BLaER1 (cell line): ENCODE measurements around the gene CXCL12.

ENCODE experiments used
- H3K27ac ChIP-seq: shearing (Covaris generic); formaldehyde crosslinking; 2 replicates; pipeline ENCODE4 v1.8.1; 2022
- H3K27me3 ChIP-seq: shearing (Covaris generic); formaldehyde crosslinking; 2 replicates; pipeline ENCODE4 v1.8.1; 2022
- H3K36me3 ChIP-seq: shearing (Covaris generic); formaldehyde crosslinking; 2 replicates; pipeline ENCODE4 v1.8.1; 2022
- H3K4me1 ChIP-seq: shearing (Covaris generic); formaldehyde crosslinking; 2 replicates; pipeline ENCODE4 v1.8.1; 2022
- H3K4me2 ChIP-seq: shearing (Covaris generic); formaldehyde crosslinking; 2 replicates; pipeline ENCODE4 v1.8.1; 2022
- H3K4me3 ChIP-seq: shearing (Covaris generic); formaldehyde crosslinking; 2 replicates; pipeline ENCODE4 v1.8.1; 2022
- H3K9ac ChIP-seq: shearing (Covaris generic); formaldehyde crosslinking; 2 replicates; pipeline ENCODE4 v1.8.1; 2022
- H3K9me3 ChIP-seq: shearing (Covaris generic); formaldehyde crosslinking; 2 replicates; pipeline ENCODE4 v1.8.1; 2022
- H4K20me1 ChIP-seq: shearing (Covaris generic); formaldehyde crosslinking; 2 replicates; pipeline ENCODE4 v1.8.1; 2022
- Cebpa-rat ChIP-seq: shearing (Covaris generic); IDR thresholded peaks from 2 replicates; pipeline ENCODE4 v1.8.1; 2022

CXCL12 gene

DNA sequence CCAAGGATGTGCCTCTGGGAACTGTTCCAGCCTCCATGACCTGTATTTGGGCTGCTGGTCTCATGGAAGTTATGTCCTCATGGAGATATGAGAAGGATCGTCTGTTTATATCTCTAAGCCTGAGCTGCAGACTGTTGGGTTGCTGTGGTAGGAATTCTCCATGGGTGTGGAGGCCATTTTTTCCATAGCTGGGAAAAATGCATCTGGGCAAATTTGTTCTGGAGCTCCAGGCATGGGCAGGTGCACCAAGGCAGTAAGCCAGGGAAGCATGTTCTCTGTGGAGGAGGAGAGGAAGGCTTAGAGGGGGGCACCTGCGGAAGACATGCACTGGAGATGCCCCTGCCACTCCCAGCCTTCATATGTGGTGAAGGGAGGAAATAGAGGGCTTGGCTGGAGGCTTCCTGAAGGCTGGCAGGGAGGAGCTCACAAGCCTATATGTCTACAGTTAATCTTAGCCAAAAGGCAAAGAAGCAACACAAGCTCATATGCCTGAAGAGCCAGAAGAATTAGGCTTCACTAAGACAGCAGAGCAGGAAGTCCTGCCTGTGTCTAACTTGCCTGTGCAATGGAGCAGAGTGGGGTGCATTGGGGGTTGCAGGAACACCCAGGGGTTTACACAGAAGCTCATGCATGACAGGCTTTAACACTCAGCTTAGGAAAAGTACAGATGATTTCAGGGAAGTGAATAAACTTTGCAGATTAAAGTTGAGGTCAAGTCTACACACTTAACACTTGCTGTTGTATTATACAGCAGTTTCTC, 35.1 kb upstream of the CXCL12 start:
- H3K36me3 ChIP-seq = no peaks in the 10 kb centered on the region
- TF ChIP-seq Cebpa-rat = no peak
- peaks cover 10% of the 10 kb centered on the region for H3K9me3 ChIP-seq
- H3K4me2 ChIP-seq = peak overlapping the region; percentile 61
- no peak overlapping the region for H3K27ac ChIP-seq
- no peaks in the 10 kb centered on the region for H3K27me3 ChIP-seq
- peaks cover 28% of the 10 kb centered on the region for H3K4me1 ChIP-seq
- no peak overlapping the region for H3K9ac ChIP-seq
- no peaks in the 10 kb centered on the region for H4K20me1 ChIP-seq
- no peak overlapping the region for H3K4me3 ChIP-seq

DNA sequence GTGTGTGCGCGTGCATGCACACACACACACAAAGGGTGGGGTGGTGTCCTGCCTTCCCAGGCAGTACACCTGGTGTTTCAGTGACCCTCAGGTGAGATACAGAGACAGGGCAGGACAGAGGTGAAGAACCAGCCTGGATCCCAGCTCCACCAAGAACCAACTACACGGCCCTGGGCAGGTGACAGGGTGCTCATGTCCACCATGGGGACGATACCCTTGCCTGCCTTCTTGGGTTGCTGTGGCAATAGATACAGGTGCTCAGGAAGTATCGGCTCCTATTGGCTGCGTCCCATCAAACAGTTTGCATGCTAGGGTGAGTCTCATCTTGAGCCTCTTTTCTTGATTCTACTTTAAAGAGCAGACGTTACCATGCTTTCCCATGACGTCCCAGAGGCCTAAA, 33.7 kb upstream of the CXCL12 start:
- no peaks in the 10 kb centered on the region for H3K27me3 ChIP-seq
- peaks cover 28% of the 10 kb centered on the region for H3K4me1 ChIP-seq
- H3K36me3 ChIP-seq = no peaks in the 10 kb centered on the region
- H3K27ac ChIP-seq = no peak overlapping the region
- H3K4me2 ChIP-seq = no peak overlapping the region
- no peak overlapping the region for H3K4me3 ChIP-seq
- H4K20me1 ChIP-seq = no peaks in the 10 kb centered on the region
- H3K9ac ChIP-seq = no peak overlapping the region
- H3K9me3 ChIP-seq = peaks cover 14% of the 10 kb centered on the region
- TF ChIP-seq Cebpa-rat = no peak

DNA sequence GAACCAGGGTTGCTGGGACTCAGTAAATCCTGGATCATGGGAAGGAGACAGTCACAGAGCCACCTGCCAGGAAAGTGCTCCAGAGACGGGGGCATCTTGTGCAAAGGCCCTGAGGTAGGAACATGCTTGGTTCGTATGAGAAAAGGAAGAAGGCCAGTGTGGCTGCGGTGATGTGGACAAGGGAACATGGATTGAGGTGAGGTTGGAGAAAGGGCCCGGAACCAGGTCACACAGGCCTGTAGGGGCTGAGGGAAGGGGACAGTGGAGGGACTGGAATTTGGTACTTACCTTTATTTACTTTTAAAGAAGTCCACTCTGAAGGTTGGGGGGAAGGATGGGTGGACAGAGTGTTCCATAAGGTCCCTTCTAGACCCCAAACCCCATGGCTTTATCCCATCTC, 32.9 kb upstream of the CXCL12 start:
- no peak overlapping the region for H3K4me3 ChIP-seq
- peaks cover 17% of the 10 kb centered on the region for H3K9me3 ChIP-seq
- no peak overlapping the region for H3K27ac ChIP-seq
- no peaks in the 10 kb centered on the region for H3K36me3 ChIP-seq
- no peak overlapping the region for H3K9ac ChIP-seq
- peaks cover 28% of the 10 kb centered on the region for H3K4me1 ChIP-seq
- no peaks in the 10 kb centered on the region for H3K27me3 ChIP-seq
- TF ChIP-seq Cebpa-rat = no peak
- H4K20me1 ChIP-seq = no peaks in the 10 kb centered on the region
- no peak overlapping the region for H3K4me2 ChIP-seq

DNA sequence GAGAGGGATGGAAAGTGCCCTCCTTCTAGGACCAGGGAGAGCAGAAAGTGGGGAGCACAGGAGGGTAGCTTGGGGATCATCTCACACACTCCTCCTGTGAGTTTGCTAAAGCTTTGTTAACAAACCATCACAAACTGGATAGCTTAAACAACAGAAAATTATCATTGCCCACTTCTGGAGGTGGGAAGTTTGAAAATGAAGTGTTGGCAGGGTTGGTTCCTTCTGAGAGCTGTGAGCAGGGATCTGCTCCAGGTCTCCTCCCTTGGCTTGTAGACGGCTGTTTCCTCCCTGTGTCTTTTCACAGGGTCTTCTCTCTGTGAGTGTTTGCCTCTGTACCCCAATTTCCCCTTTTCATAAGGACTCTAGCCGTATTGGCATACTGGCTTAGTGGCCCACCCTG, 32.0 kb upstream of the CXCL12 start:
- Histone ChIP-seq H3K9ac (no peak overlapping the region), H3K9me3 (peaks cover 25% of the 10 kb centered on the region), H3K4me1 (peaks cover 28% of the 10 kb centered on the region), H3K36me3 (no peaks in the 10 kb centered on the region), H4K20me1 (no peaks in the 10 kb centered on the region), H3K4me3 (no peak overlapping the region), H3K27ac (no peak overlapping the region), H3K27me3 (no peaks in the 10 kb centered on the region), H3K4me2 (no peak overlapping the region; the same call in 1 of the 2 replicates)
- TF ChIP-seq Cebpa-rat = no peak

DNA sequence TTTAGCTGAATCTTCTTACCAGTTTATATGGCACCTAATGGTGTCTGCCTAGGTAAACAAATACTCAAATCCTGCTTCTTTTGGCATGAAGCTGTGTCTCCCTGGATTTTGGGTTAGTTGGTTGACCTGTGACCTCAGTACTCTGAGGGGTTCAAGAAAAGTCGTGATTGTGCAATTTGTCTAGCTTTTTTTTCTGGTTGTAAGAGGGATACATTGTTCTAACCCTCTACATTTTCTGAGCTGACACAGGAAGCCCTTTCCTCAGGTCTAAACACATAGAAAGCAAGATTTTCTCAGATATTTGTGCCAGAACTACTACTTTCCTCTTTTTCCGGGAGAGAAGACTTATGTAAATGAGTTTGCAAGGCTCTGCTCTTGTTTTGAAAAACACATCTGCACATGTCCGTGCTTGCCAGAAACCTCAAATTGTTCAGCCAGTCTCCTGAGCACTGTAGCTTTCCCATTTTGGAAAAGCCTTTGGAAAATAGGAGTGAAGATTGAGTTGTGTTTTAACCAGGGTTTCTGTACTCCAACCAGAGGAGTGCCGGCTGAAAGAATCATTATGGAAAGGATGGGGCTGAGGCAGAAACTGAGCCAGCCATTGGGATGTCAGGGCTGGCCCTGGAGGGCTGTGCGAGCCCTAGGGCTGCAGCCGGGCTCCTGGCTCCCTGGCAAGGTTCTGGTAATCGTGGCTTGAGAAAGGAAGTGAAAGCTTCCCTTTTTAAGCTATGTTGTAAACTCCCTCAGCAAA, 31.3 kb upstream of the CXCL12 start:
- H3K27me3 ChIP-seq = no peaks in the 10 kb centered on the region
- H4K20me1 ChIP-seq = no peaks in the 10 kb centered on the region
- H3K9me3 ChIP-seq = peaks cover 33% of the 10 kb centered on the region
- no peak overlapping the region for H3K9ac ChIP-seq
- no peak for TF ChIP-seq Cebpa-rat
- no peak overlapping the region; the same call in 1 of the 2 replicates for H3K4me2 ChIP-seq
- H3K4me1 ChIP-seq = peaks cover 26% of the 10 kb centered on the region
- no peak overlapping the region for H3K4me3 ChIP-seq
- no peak overlapping the region for H3K27ac ChIP-seq
- no peaks in the 10 kb centered on the region for H3K36me3 ChIP-seq

DNA sequence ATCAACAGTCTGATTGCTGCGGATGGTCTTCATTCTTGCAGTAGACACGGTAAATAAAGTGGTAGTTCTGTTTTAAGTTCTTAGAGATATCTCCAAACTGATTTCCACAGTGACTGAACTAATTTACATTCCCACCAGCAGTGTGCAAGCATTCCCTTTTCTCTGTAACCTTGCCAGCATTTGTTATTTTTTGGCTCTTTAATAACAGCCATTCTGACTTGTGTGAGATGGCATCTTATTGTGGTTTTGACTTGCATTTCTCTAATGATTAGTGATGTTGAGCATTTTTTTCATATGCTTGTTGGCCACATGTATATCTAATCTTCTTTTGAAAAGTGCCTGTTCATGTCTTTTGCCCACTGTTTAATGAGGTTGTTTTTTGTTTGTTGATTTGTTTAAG, 30.2 kb upstream of the CXCL12 start:
- no peaks in the 10 kb centered on the region for H3K27me3 ChIP-seq
- no peaks in the 10 kb centered on the region for H4K20me1 ChIP-seq
- no peak overlapping the region for H3K27ac ChIP-seq
- H3K4me2 ChIP-seq = no peak overlapping the region
- no peaks in the 10 kb centered on the region for H3K36me3 ChIP-seq
- TF ChIP-seq Cebpa-rat = no peak
- H3K9ac ChIP-seq = no peak overlapping the region
- no peak overlapping the region for H3K4me3 ChIP-seq
- H3K4me1 ChIP-seq = peaks cover 15% of the 10 kb centered on the region
- peaks cover 39% of the 10 kb centered on the region for H3K9me3 ChIP-seq

DNA sequence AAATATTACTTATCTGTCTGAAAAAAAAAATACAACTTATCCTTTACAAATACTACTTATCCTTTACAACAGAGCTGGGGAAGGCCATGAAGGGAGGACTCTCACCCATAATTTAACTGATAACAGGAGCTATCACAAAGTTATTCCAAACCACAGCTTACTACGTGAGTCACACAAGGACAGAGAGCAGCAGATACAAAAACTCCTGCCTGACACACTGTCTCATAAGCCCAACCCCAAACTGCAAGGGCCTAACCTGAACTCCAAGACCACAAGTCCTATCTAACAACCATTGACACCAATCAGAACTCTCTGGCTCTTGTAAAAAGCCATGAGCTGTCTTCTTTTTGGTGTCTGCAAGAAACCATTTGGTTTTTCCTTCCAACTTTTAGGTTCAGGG, 28.5 kb upstream of the CXCL12 start:
- no peak overlapping the region for H3K9ac ChIP-seq
- no peak overlapping the region for H3K27ac ChIP-seq
- H3K4me3 ChIP-seq = no peak overlapping the region
- no peaks in the 10 kb centered on the region for H3K36me3 ChIP-seq
- no peak overlapping the region for H3K4me2 ChIP-seq
- H4K20me1 ChIP-seq = no peaks in the 10 kb centered on the region
- H3K4me1 ChIP-seq = peaks cover 7% of the 10 kb centered on the region; the same call in 1 of the 2 replicates
- no peak for TF ChIP-seq Cebpa-rat
- no peaks in the 10 kb centered on the region for H3K27me3 ChIP-seq
- peaks cover 39% of the 10 kb centered on the region for H3K9me3 ChIP-seq

DNA sequence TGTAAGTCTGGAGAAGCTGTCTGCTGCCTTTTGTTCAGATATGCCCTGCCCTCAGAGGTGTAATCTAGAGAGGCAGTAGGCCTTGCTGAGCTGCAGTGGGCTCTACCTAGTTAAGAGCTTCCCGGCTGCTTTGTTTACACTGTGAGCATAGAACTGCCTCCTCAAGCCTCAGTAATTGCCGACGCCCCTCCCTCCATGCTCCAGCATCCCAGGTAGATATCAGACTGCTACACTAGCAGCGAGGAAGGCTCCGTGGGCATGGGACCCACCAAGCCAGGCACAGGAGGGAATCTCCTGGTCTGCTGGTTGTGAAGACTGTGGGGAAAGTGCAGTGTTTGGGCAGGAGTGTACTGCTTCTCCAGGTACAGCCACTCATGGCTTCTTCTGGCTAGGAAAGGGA, 26.4 kb upstream of the CXCL12 start:
- no peak for TF ChIP-seq Cebpa-rat
- Histone ChIP-seq H3K9ac (no peak overlapping the region), H3K27ac (no peak overlapping the region), H3K4me1 (no peaks in the 10 kb centered on the region), H3K4me2 (no peak overlapping the region), H3K36me3 (no peaks in the 10 kb centered on the region), H4K20me1 (no peaks in the 10 kb centered on the region), H3K27me3 (no peaks in the 10 kb centered on the region), H3K9me3 (peaks cover 39% of the 10 kb centered on the region), H3K4me3 (no peak overlapping the region)

DNA sequence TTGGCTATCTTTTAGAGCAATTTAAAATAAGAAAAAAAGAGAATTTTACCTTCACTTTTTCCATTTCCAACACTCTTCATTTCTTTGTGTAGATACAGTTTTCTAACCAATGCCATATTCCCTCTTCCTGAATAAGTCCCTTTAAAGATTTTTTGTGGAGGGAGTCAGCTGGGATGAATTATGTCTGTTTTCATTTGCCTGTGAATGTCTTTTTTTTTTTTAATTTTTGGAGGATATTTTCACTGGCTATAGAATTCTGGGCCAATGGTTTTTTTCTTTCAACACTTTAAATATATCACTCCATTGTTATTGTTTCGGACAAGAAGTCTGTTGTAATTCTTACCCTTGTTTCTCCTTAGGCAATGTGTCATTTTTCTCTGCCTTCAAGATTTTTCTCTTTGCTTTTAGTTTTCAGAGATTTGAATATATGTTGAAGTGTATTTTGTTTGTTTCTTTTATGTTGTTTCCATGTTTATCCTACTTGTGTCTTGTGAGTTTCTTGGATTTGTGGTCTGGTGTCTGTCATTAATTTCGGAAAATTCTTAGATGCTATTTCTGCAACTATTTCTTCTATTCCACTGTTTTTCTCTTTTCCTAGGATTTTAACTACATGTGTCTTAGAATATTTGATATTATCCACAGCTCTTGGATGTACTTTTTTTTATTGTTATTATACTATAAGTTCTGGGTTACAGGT, 20.0 kb upstream of the CXCL12 start:
- no peaks in the 10 kb centered on the region for H4K20me1 ChIP-seq
- no peak overlapping the region for H3K4me3 ChIP-seq
- no peaks in the 10 kb centered on the region for H3K27me3 ChIP-seq
- H3K9ac ChIP-seq = no peak overlapping the region
- no peaks in the 10 kb centered on the region for H3K36me3 ChIP-seq
- H3K4me1 ChIP-seq = no peaks in the 10 kb centered on the region
- TF ChIP-seq Cebpa-rat = no peak
- no peaks in the 10 kb centered on the region for H3K9me3 ChIP-seq
- H3K4me2 ChIP-seq = no peak overlapping the region
- H3K27ac ChIP-seq = no peak overlapping the region
